HG03432 (cell line): ENCODE data around the gene KDM4B.

Experiments used
- ATAC-seq: cut with Tn5 transposase; IDR thresholded peaks from one replicate; pipeline ENCODE4 v1.9.1; 2021; ENCODE audit warnings: mild to moderate bottlenecking, moderate library complexity; ENCODE audit not compliant: unreplicated experiment

KDM4B gene

GRCh38 chr19:4984106-4984380 lies 15.1 kb downstream of the KDM4B start:
- ATAC-seq = no peak

- no peak for ATAC-seq
These were observed 15.6 kb downstream of the KDM4B start for GRCh38 chr19:4984438-4984990.

GRCh38 chr19:4985551-4985991 lies 16.7 kb downstream of the KDM4B start:
- ATAC-seq = no peak

- no peak for ATAC-seq
These were observed 17.1 kb downstream of the KDM4B start for GRCh38 chr19:4986056-4986455.

GRCh38 chr19:4986471-4986891 lies 17.6 kb downstream of the KDM4B start:
- ATAC-seq = no peak

- no peak for ATAC-seq
These were observed 18.3 kb downstream of the KDM4B start for GRCh38 chr19:4987256-4987655.

- no peak for ATAC-seq
These were observed 18.9 kb downstream of the KDM4B start for GRCh38 chr19:4987692-4988370.

GRCh38 chr19:4988770-4989251 lies 19.9 kb downstream of the KDM4B start:
- ATAC-seq = no peak

- ATAC-seq = no peak
These were observed 21.4 kb downstream of the KDM4B start for GRCh38 chr19:4990306-4990705.

- no peak for ATAC-seq
These were observed 22.6 kb downstream of the KDM4B start for GRCh38 chr19:4991538-4991937.

GRCh38 chr19:4991996-4992698 lies 23.2 kb downstream of the KDM4B start:
- ATAC-seq = no peak

- no peak for ATAC-seq
These were observed 24.8 kb downstream of the KDM4B start for GRCh38 chr19:4993683-4994082.

- ATAC-seq = no peak
These were observed 27.8 kb downstream of the KDM4B start for GRCh38 chr19:4996701-4997100.

GRCh38 chr19:4997297-4997696 lies 28.4 kb downstream of the KDM4B start:
- ATAC-seq = no peak

- ATAC-seq = no peak
These were observed 31.3 kb downstream of the KDM4B start for GRCh38 chr19:5000120-5000611.

- ATAC-seq = no peak
These were observed 32.7 kb downstream of the KDM4B start for GRCh38 chr19:5001615-5002014.

GRCh38 chr19:5002143-5002542 lies 33.2 kb downstream of the KDM4B start:
- ATAC-seq = no peak

- no peak for ATAC-seq
These were observed 34.9 kb downstream of the KDM4B start for GRCh38 chr19:5003781-5004180.

- ATAC-seq = no peak
These were observed 36.2 kb downstream of the KDM4B start for GRCh38 chr19:5005096-5005495.

GRCh38 chr19:5006201-5006600 lies 37.3 kb downstream of the KDM4B start:
- no peak for ATAC-seq

- ATAC-seq = no peak
These were observed 37.9 kb downstream of the KDM4B start for GRCh38 chr19:5006821-5007220.
